ENCODE results near the gene TDO2.

Gene TDO2

DNA sequence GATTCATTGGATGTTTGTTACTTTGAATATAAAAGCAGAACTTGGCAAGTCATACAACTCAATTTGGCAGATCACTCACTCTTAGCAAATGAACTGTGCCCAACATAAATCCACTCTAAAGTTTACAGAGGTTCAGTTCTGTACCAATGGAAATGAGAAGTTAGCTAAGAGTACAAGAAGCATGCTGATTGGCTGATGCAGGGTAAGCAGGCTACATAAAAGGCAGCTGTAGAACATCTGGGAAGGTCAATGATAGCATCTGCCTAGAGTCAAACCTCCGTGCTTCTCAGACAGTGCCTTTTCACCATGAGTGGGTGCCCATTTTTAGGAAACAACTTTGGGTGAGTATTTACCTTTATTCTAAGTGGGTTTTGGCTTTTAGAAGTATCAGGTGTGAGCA lies at the start of gene TDO2:
Gene TDO2, plus strand, starts transcription at position 244 of the 400 bp plus-strand sequence. Its CDS starts 63 bp downstream, at position 307.
- ATAC-seq (ENCODE audit: insufficient read depth, low read depth): no peak
- no peaks in the 10 kb centered on the region for H4K20me1 ChIP-seq (ENCODE audit: insufficient read depth, low read length)
- H2AFZ ChIP-seq (ENCODE audit: low read depth, low read length): no peak within 1 kb of the TSS
- no peaks in the 10 kb centered on the region for H3K36me3 ChIP-seq (ENCODE audit: insufficient read depth, low read length)
- H3K79me2 ChIP-seq (ENCODE audit: insufficient read depth, low read length): no peaks in the 10 kb centered on the region
- no peaks in the 10 kb centered on the region for H3K27me3 ChIP-seq (ENCODE audit: insufficient read depth, low read length, poor library complexity)
- no peak for DNase-seq
- no peaks in the 10 kb centered on the region for H3K4me1 ChIP-seq (ENCODE audit: insufficient read depth, low read length)
- no peak within 1 kb of the TSS for H3K27ac ChIP-seq (ENCODE audit: low read length)
- H3K9ac ChIP-seq (ENCODE audit: low read depth, low read length): no peak within 1 kb of the TSS
- TF ChIP-seq EZH2 (IDR thresholded peaks at IDR 0.05; ENCODE audit: borderline replicate concordance, low read depth, low read length, severe bottlenecking): no peak
- TF ChIP-seq, protein P1, sequence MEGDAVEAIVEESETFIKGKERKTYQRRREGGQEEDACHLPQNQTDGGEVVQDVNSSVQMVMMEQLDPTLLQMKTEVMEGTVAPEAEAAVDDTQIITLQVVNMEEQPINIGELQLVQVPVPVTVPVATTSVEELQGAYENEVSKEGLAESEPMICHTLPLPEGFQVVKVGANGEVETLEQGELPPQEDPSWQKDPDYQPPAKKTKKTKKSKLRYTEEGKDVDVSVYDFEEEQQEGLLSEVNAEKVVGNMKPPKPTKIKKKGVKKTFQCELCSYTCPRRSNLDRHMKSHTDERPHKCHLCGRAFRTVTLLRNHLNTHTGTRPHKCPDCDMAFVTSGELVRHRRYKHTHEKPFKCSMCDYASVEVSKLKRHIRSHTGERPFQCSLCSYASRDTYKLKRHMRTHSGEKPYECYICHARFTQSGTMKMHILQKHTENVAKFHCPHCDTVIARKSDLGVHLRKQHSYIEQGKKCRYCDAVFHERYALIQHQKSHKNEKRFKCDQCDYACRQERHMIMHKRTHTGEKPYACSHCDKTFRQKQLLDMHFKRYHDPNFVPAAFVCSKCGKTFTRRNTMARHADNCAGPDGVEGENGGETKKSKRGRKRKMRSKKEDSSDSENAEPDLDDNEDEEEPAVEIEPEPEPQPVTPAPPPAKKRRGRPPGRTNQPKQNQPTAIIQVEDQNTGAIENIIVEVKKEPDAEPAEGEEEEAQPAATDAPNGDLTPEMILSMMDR (IDR thresholded peaks at IDR 0.05; ENCODE audit: borderline replicate concordance, extremely low read depth, low read length, poor library complexity, severe bottlenecking): no peak
- H3K9me3 ChIP-seq (ENCODE audit: insufficient read depth, low read length, severe bottlenecking): no peaks in the 10 kb centered on the region
- no peak within 1 kb of the TSS for H3K4me2 ChIP-seq (ENCODE audit: insufficient read depth, low read length)
- H3K4me3 ChIP-seq (ENCODE audit: low read depth in 1 of 2, low read length in 2 of 2): no peak within 1 kb of the TSS

DNA sequence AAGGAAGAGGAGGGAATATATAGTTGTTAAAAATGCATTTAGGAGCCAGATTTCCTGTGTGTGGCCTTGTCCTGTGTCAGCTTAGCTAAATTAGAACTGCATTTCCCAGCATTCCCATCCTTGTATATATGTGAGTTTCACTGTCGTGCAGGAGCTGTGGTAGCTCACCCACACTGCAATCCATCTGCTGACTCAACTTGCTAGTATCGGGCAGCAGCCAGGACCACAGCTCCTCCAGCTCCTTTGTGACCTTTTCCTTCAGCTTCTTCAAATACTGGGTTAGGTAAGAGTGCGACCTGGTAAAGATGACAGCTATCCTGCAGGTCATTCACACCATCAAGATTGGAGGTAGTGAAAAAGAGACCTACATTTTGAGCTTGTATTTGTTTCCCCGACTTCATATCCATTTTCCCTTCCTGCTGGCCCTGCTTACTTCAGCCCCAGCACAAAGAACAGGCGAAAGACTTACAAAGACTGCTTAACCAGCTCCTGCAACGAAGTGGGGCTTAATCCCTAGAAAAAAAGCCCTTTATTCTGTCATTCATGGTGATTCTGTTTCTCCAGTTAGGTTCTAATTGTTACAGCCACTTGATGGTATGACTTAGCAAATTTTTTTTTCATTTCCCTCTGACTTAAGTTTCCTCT lies 48.8 kb upstream of the TDO2 start:
- no peak for TF ChIP-seq EZH2 (IDR thresholded peaks at IDR 0.05; ENCODE audit: borderline replicate concordance, low read depth, low read length, severe bottlenecking)
- TF ChIP-seq, protein P1 (IDR thresholded peaks at IDR 0.05; ENCODE audit: borderline replicate concordance, extremely low read depth, low read length, poor library complexity, severe bottlenecking): no peak
- H3K4me2 ChIP-seq (ENCODE audit: insufficient read depth, low read length): no peak overlapping the region
- no peak overlapping the region for H3K4me3 ChIP-seq (ENCODE audit: low read depth in 1 of 2, low read length in 2 of 2)
- H3K4me1 ChIP-seq (ENCODE audit: insufficient read depth, low read length): no peaks in the 10 kb centered on the region
- H3K27ac ChIP-seq (ENCODE audit: low read length): no peak overlapping the region
- H3K79me2 ChIP-seq (ENCODE audit: insufficient read depth, low read length): no peaks in the 10 kb centered on the region
- peaks cover 8% of the 10 kb centered on the region for H3K27me3 ChIP-seq (ENCODE audit: insufficient read depth, low read length, poor library complexity)
- H3K36me3 ChIP-seq (ENCODE audit: insufficient read depth, low read length): no peaks in the 10 kb centered on the region
- DNase-seq (no peak), ATAC-seq (ENCODE audit: insufficient read depth, low read depth) (no peak)
- no peak overlapping the region for H3K9ac ChIP-seq (ENCODE audit: low read depth, low read length)
- H2AFZ ChIP-seq (ENCODE audit: low read depth, low read length): no peak overlapping the region
- no peaks in the 10 kb centered on the region for H3K9me3 ChIP-seq (ENCODE audit: insufficient read depth, low read length, severe bottlenecking)
- H4K20me1 ChIP-seq (ENCODE audit: insufficient read depth, low read length): no peaks in the 10 kb centered on the region

DNA sequence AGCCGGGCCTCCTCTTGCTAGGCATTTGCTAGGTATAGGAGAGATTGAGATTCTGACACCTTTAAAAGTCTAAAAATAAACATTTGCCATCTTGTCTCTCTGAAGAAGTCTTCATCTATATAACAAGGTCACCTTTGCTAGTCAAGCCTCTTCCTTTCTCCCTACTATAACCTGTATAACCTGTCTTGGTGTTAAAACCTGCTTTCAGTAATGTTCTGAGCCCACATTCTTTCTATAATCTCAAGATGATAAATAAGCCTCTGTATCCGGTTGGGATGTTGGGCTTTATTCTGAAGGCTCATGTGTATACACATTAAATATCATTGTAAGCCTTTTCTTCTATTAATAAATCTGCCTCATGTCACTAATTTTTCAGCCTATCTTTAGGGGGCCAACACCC lies 47.6 kb upstream of the TDO2 start:
- no peaks in the 10 kb centered on the region for H3K36me3 ChIP-seq (ENCODE audit: insufficient read depth, low read length)
- no peak overlapping the region for H3K27ac ChIP-seq (ENCODE audit: low read length)
- H3K79me2 ChIP-seq (ENCODE audit: insufficient read depth, low read length): no peaks in the 10 kb centered on the region
- TF ChIP-seq, protein P1 (IDR thresholded peaks at IDR 0.05; ENCODE audit: borderline replicate concordance, extremely low read depth, low read length, poor library complexity, severe bottlenecking): no peak
- no peak for TF ChIP-seq EZH2 (IDR thresholded peaks at IDR 0.05; ENCODE audit: borderline replicate concordance, low read depth, low read length, severe bottlenecking)
- H3K27me3 ChIP-seq (ENCODE audit: insufficient read depth, low read length, poor library complexity): peaks cover 8% of the 10 kb centered on the region
- H2AFZ ChIP-seq (ENCODE audit: low read depth, low read length): no peak overlapping the region
- H3K4me1 ChIP-seq (ENCODE audit: insufficient read depth, low read length): no peaks in the 10 kb centered on the region
- H4K20me1 ChIP-seq (ENCODE audit: insufficient read depth, low read length): no peaks in the 10 kb centered on the region
- no peak for DNase-seq
- H3K4me2 ChIP-seq (ENCODE audit: insufficient read depth, low read length): no peak overlapping the region
- ATAC-seq (ENCODE audit: insufficient read depth, low read depth): no peak
- H3K9me3 ChIP-seq (ENCODE audit: insufficient read depth, low read length, severe bottlenecking): no peaks in the 10 kb centered on the region
- no peak overlapping the region for H3K4me3 ChIP-seq (ENCODE audit: low read depth in 1 of 2, low read length in 2 of 2)
- H3K9ac ChIP-seq (ENCODE audit: low read depth, low read length): no peak overlapping the region
